ENCODE measurements around the gene GPBAR1. TPM values are rescaled to one million over a fixed set of nuclear protein-coding genes. Genes with fewer than 3 reads are reported as not detected.

Gene GPBAR1
- total RNA-seq, 1 experiment from 2014 or later, result 0.29 TPM

- peaks cover 9% of the 10 kb centered on the region for H3K4me1 ChIP-seq
- H3K27me3 Mint-ChIP-seq (ENCODE audit: insufficient read depth, unreplicated experiment), result no peaks in the 10 kb centered on the region
- no peak for TF ChIP-seq CTCF (IDR thresholded peaks at IDR 0.05; ENCODE audit: insufficient read depth in 1 of 2, low read depth in 1 of 2, low read length in 1 of 2, severe bottlenecking in 1 of 2, unreplicated experiment in 1 of 2)
- peaks cover 2% of the 10 kb centered on the region; the same call in 1 of the 2 replicates for H3K36me3 ChIP-seq (ENCODE audit: control insufficient read depth, insufficient read depth, low read length)
- no peaks in the 10 kb centered on the region for H3K9me3 Mint-ChIP-seq (ENCODE audit: unreplicated experiment)
- H3K27me3 ChIP-seq (replicated peaks; ENCODE audit: control insufficient read depth, insufficient read depth, low read length), result no peaks in the 10 kb centered on the region
- no peak for DNase-seq
- no peak overlapping the region for H3K4me3 ChIP-seq (ENCODE audit: low read depth, low read length)
- H3K36me3 Mint-ChIP-seq (ENCODE audit: insufficient read depth, unreplicated experiment), result peaks cover 58% of the 10 kb centered on the region
- peaks cover 5% of the 10 kb centered on the region for H3K4me1 Mint-ChIP-seq (ENCODE audit: low read depth, unreplicated experiment)
- ChIA-PET POLR2A (interaction anchor here (1.0 kb wide), 1 partner anchor 11 kb away, joined by 3 read pairs; the partner anchor contains the start of genes AAMP and PNKD), CTCF (interaction anchor here (0.7 kb wide), 1 partner anchor 28 kb away, joined by 3 read pairs; no protein-coding TSS in a partner anchor)
- intact Hi-C loops (cut with micrococcal nuclease; ENCODE audit: unreplicated experiment), result no loop called here
- peak overlapping the region; percentile 50 for H3K27ac Mint-ChIP-seq (ENCODE audit: unreplicated experiment)
- H3K9me3 ChIP-seq, result no peaks in the 10 kb centered on the region
- H3K4me3 Mint-ChIP-seq (ENCODE audit: unreplicated experiment), result no peak overlapping the region
- BruUV-seq (replicated peaks), result no TSS peak
Observed at GRCh38 chr2:218259099-218259961, 1.5 kb upstream of the GPBAR1 start.

GRCh38 chr2:218260166-218260565 lies 649 bp upstream of the GPBAR1 start:
- no peak for DNase-seq
- H3K4me1 Mint-ChIP-seq (ENCODE audit: low read depth, unreplicated experiment), result peaks cover 5% of the 10 kb centered on the region
- H3K36me3 Mint-ChIP-seq (ENCODE audit: insufficient read depth, unreplicated experiment), result peaks cover 56% of the 10 kb centered on the region
- no peak for TF ChIP-seq CTCF (IDR thresholded peaks at IDR 0.05; ENCODE audit: insufficient read depth in 1 of 2, low read depth in 1 of 2, low read length in 1 of 2, severe bottlenecking in 1 of 2, unreplicated experiment in 1 of 2)
- ChIA-PET CTCF (interaction anchor here (0.7 kb wide), 2 partner anchors 29 to 1959 kb away, joined by 3 to 4 read pairs; no protein-coding TSS in a partner anchor), POLR2A (no interaction called here)
- Histone ChIP-seq H3K4me1 (peaks cover 17% of the 10 kb centered on the region), H3K27me3 (replicated peaks; ENCODE audit: control insufficient read depth, insufficient read depth, low read length) (no peaks in the 10 kb centered on the region), H3K4me3 (ENCODE audit: low read depth, low read length) (no peak overlapping the region), H3K9me3 (no peaks in the 10 kb centered on the region), H3K36me3 (ENCODE audit: control insufficient read depth, insufficient read depth, low read length) (peaks cover 2% of the 10 kb centered on the region; the same call in 1 of the 2 replicates)
- no peak overlapping the region for H3K4me3 Mint-ChIP-seq (ENCODE audit: unreplicated experiment)
- H3K27ac Mint-ChIP-seq (ENCODE audit: unreplicated experiment), result peak overlapping the region; percentile 50
- H3K9me3 Mint-ChIP-seq (ENCODE audit: unreplicated experiment), result no peaks in the 10 kb centered on the region
- no TSS peak for BruUV-seq (replicated peaks)
- intact Hi-C loops (cut with micrococcal nuclease; ENCODE audit: unreplicated experiment), result no loop called here
- no peaks in the 10 kb centered on the region for H3K27me3 Mint-ChIP-seq (ENCODE audit: insufficient read depth, unreplicated experiment)

GRCh38 chr2:218261423-218262236 lies 815 bp downstream of the GPBAR1 start:
- Mint-ChIP-seq H3K9me3 (ENCODE audit: unreplicated experiment) (no peaks in the 10 kb centered on the region), H3K4me1 (ENCODE audit: low read depth, unreplicated experiment) (peaks cover 5% of the 10 kb centered on the region), H3K27me3 (ENCODE audit: insufficient read depth, unreplicated experiment) (no peaks in the 10 kb centered on the region), H3K36me3 (ENCODE audit: insufficient read depth, unreplicated experiment) (peaks cover 52% of the 10 kb centered on the region), H3K27ac (ENCODE audit: unreplicated experiment) (peak overlapping the region; percentile 19), H3K4me3 (ENCODE audit: unreplicated experiment) (no peak overlapping the region)
- Histone ChIP-seq H3K27me3 (replicated peaks; ENCODE audit: control insufficient read depth, insufficient read depth, low read length) (no peaks in the 10 kb centered on the region), H3K9me3 (no peaks in the 10 kb centered on the region), H3K4me3 (ENCODE audit: low read depth, low read length) (no peak overlapping the region), H3K4me1 (peaks cover 20% of the 10 kb centered on the region), H3K36me3 (ENCODE audit: control insufficient read depth, insufficient read depth, low read length) (peaks cover 5% of the 10 kb centered on the region; the same call in 1 of the 2 replicates)
- POLR2A ChIA-PET, result interaction anchor here (1.2 kb wide), 1 partner anchor 8 kb away, joined by 5 read pairs; the partner anchor contains the start of genes AAMP and PNKD
- TF ChIP-seq CTCF (IDR thresholded peaks at IDR 0.05; ENCODE audit: insufficient read depth in 1 of 2, low read depth in 1 of 2, low read length in 1 of 2, severe bottlenecking in 1 of 2, unreplicated experiment in 1 of 2), result no peak
- intact Hi-C loops (cut with micrococcal nuclease; ENCODE audit: unreplicated experiment), result no loop called here
- BruUV-seq (replicated peaks), result no TSS peak
- no peak for DNase-seq
- CTCF ChIA-PET, result no interaction called here
